NCI-H2171 (cell line): ENCODE data around the gene ARSB.
"Not testable (repeated sequence)": the region's sequence is repeated elsewhere in the genome, so short reads cannot be mapped to it uniquely, and the experiment has no call there.

ENCODE experiments used
- DNase-seq: peaks from one replicate; lab custom pipeline; 2025; lab: John Stamatoyannopoulos, UW

ARSB gene

DNA sequence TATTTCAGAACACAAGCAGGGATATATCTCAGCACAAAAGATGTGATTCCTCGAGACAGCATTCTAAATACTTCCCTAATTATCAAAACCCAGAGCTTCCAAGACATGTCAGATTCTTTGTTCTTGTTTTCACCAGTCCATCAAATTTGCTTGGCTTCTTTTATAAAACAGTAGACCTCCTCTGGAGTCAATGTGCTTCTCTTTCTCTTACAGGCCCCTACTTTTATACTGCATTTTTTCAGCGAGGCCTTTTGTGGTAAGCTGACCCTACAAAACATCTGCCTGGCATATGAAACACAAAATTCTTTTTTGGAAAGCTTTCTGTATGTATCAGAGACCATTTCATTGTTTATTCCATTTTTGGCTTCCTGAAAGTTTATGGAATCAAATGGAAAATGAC, 81.8 kb downstream of the ARSB start:
- no peak for DNase-seq

DNA sequence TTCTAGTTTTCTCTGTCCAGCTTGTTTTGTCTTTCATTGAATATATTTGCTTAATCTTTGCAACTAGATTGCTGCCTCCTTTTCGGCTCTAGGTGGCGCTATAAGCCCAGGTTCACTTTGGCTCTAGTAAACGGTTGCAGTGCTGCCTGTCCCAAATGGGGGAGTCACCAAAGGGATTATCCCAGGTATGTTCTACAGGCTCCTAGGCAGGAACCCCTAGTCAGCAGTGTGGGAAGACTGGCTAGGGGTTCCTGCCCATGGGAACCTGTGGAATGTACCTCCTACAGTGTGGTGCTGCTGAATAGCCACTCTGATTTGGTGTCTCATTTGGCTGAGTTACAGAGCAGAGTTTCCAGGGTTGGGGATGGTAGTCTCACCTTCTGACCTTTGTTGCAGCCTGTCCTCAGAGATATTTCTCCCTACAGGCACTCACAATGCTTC, 85.2 kb downstream of the ARSB start:
- no peak for DNase-seq

DNA sequence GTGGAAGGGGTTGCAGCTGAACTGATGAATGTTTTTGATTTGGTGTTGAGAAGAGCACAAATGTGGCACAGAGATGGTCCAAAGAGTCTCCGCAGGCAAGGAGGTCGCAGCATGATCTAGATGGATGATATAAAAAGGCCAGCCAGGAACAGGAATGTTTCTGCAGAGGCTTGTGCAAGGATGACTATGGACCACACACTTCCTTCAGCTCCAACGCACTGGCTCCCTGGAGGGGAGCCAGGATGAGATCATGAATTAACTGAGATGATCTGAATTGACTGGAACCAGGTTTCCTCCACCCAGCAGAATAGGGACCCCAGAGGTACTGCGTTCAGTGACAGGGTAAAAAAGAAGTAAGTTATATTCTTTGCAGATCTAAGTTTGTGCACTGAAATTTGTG, 89.0 kb downstream of the ARSB start:
- DNase-seq, result no peak

DNA sequence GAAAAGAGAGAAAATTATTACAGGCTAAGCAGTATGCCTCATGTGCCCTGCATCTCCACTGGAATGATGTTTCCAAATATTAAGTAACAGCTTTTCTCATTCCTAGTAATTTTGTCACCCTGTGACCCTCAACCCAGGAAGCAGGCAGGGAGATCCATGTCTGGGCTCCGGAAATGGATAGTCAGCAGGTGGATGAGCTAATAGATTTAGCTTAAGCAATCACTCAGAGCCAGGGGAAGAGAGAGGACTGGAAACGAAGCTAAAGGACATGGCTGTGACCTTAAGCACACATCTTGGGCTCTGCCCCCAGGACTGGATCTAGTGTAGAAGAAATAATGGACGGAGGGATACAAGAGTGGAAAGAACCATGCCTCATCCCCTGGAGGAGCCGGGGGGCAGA, 89.5 kb downstream of the ARSB start:
- DNase-seq, result no peak

DNA sequence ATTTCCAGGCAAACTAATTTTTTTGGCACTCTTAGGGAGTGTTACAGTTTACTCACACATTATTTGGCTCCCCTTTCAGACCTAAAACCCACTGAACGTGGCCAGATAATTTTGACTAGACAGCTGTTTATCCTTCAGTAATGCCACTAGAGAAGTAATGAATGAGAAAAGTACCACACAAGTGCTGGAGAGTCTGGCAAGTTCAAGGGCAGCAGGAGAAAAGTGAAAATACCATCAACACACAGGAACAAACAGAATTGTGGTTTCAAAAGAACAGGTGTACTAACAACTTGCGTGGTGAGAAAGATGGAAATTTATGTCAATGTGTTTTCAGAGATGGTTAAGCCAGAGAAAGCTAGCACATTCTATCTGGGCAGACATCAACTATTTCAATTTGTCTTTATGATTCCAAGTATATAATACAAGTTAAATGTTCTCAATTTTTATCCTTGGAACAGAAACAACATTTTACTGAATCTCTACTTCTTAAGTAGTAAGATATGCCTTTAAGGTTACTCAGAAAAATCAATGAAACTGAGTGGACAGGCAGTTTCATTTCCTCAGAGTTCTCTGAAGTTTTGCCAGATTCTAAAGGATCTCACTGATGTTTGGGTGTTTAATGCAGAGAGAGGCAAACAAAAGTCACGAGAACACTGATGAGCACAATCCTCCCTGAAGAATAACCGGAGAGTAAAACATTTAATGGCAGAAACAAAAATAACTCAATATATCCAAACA, 91.0 kb downstream of the ARSB start:
- no peak for DNase-seq

DNA sequence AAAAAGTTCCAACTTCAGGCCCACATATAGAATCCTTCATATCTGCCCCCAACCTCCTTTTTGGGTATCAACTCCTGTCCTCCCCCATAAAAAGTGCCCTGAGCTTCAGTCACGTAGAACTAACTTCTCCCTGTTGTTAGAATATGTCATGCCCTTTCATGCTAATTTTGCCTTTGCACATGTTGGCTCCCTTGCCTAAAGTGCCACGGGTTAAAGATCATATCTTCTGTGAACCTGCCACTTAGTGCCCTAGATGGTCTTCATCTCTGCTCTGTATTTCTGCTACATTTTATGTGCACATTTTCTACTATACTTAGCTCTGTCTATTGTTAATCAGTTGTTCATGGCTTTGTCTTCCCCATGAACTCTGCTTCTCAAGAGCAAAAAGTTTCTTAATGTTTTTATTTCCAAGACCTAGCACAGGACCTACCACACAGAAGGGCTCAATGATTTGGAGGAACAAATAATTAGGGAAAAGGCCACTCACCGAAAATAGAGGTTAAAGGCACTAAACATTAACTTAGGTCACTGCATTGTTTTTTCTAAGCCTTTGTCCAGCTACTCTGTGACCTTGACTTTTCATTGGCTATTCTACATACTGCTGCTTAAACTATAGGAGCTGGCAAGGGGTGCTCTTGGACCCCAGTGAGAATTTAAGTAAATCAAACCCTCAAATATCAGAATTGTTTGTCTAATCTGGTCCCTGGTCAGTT, 94.3 kb downstream of the ARSB start:
- no peak for DNase-seq

DNA sequence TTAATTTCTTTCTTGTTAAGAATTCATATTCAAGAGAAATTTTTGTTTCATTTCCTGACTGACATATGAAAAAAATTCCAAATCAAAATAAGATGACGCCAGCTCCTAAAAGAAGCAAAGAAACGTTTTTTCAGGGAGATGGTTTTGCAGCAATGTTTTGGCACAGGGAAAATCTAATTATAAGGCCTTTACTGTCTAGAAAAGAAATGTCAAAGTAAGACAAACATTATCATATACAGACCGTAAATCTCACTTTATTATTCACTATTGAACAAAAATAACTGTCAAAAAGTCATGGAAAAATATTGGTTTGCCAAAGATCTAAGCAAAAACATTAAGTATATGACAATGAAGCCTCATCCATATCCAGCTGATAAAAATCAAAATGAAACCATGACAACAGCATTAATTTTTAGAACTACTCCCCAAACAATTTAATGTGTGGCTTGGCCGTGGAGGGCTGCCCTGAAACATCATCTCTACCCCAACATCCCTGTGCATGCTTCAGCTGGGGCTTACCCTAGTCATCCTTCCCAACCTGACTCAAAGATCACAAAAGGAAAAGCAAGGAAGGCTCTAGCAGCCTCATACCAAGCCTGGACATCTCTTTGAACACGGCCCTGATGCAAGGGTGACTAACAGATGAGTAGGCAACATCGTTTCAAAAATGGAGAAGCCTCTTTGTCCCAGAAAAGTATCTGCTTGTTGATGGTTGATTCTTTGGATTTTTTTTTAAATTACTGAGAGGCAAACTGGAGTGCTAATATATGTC, 95.6 kb downstream of the ARSB start:
- DNase-seq, result no peak

DNA sequence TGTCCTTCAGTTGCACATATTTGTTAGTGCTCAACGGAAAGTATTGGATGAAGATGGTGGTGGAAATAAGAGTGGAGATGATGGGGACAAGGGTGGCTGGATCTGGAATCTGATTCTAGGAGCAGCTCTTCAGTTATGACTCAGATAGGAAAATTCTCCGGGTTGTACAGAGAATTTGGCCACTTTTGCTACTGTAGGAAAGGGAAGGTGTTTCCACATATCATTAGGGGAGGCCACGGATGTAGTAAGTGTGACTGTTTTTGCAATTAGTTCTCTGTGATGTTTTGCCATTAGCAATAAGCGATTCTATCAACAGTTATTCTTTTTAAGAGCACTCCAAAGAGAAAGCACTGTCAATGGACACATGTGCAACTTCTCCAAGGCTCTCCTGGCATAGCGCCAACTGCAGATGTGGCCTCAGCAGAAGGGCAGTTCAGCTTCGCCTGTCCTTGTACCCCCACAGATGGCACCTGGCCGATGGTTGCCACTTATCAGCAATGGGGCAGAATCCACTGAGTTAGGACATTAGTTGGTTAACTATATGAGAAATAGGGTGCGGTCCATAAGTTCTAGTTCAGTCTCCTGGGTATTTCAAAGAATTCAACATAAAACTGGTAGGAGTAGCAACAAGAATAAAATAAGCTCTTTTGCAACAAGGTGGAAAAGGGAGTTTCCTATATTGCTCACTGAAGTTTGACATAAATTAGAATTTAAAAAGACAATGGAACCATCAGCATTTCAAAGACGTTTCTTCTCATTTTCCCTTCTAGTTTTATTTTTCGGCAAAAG, 96.3 kb downstream of the ARSB start:
- DNase-seq, result no peak

DNA sequence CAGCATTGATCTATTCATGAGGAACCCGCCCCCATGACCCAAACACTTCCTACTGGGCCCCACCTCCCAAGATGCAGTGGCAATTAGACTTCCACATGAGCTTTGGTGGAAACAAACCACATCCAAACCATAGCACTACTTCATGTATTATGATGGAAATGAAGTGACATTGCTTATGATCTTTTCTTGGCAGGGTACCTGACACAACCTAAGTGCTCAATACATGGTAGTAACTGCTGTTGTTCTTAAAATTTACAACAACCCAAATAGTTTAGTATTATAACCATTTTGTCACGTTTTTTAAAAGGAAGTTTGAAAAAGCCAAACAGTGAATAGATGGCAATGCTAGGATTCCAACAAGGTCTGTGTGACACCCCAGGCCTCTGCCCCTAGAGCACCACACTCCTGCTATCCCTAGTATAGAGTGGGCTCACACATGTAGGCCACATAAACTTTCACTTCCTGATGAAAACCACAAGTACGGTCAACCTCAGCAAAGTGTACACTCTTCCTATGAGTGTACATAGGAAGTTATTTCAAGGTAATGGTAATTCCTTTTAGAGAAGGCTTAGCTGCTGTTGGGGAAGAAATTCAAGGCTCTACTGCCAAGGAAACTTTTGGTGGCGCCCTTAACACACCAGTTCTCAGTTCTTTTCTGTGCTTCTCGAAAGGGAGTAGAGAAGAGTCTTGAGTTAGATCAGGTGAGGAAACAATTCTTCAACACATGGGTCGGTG, 97.6 kb downstream of the ARSB start:
- DNase-seq, result no peak

DNA sequence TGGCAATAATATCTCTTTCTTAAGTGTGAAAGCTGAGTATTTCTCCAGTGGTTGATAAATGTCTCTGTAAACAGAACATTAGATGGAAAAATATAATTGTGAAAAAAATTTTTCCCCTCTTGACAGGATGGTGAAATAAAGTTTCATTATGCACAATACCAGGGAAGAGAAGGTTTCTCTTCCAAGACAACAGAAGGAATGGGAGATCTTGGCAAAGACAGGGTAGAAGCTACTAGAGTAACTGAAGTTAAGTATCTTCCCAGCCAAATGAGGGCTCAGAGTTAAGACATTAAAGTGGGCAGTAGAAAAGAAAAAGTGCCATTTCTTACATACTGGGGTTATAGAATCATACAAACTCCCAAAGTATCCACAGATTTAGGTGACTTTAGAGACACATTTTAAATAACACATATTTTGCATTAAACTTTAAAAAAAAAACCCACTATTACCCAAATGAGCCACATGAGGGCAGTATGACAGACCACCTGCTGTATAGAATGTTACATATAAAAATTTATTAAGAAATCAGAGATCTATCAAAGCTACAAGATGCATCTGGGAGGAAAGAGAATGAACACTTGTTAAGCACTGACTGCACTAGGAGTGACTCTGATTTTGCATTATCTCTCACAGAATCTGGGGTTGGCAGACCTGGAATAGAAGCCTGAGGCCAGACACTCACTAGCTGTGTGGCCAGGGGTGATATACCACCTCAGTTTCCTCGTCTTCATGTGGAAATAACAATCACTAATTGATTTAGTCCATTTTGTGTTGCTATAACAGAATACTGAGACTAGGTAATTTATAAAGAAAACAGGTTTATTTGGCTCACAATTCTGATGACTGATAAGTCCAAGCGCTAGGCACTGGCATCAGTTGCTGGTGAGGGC, 98.5 kb downstream of the ARSB start:
- no peak for DNase-seq

DNA sequence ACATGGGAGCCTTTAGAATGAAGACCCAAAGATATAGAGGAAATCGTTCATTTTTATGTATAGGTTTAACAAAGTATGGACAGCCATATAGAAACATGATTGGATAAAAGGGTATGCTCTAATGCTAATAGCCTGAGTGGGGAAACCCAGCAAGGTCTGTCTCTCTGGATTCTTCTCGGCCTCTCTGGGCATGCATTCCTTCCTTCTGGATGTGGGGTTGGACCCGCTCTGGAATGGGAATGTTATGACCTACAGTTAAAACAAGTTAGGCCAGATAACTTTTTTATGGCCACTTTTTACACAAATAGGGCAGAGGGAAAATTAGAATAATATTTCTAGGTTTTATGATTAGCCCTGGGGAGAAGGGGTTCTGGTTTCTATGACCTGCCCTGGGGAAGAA, 103.2 kb downstream of the ARSB start:
- no peak for DNase-seq

DNA sequence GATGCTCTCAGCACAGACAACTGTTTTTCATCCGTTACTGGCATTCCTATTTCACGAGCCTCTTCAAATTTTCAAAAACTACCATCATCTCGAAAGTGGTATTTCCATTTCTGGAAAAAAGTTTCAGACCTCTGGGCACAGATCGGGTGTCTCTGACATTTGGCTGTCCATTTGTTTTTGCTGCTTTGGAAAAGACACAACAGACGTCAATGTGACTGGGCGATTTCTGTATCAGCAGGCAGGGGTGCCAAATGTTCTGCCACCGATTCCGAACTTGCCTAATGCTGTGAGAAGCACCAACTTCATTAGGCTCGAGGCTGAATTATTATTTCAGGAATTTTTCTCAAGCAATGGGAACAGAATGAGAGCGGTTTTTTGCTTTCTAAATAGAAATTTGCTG, 105.6 kb downstream of the ARSB start:
- no peak for DNase-seq

DNA sequence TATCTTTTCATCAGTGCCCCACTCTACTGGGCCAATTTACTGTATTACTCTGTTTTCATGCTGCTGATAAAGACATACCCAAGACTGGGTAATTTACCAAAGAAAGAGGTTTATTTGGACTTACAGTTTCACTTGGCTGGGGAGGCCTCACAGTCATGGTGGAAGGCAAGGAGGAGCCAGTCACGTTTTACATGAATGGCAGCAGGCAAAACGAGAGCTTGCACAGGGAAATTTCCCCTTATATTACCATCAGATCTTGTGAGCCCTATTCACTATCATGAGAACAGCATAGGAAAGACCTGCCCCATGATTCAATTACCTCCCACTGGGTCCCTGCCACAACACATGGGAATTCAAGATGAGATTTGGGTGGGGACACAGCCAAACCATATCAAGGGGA, 119.0 kb downstream of the ARSB start:
- not testable (repeated sequence) for DNase-seq

DNA sequence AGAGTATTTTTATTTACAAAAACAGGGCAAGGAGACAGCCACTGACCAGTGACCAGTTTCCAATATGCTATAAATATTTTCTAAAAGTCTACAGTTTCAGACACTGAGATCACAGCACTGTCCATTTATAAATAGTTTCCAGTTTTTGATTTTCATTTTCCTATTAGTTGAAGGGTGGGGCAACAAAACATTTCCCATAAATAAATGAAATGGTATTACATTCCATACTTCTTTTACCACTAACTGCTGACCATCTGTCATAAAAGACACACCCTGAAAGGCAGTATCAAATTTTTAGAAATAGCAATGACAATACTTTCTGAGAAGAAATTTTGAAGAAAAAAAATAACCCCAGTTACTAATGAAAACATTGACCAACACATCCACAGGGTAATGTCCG, 126.7 kb downstream of the ARSB start:
- no peak for DNase-seq

DNA sequence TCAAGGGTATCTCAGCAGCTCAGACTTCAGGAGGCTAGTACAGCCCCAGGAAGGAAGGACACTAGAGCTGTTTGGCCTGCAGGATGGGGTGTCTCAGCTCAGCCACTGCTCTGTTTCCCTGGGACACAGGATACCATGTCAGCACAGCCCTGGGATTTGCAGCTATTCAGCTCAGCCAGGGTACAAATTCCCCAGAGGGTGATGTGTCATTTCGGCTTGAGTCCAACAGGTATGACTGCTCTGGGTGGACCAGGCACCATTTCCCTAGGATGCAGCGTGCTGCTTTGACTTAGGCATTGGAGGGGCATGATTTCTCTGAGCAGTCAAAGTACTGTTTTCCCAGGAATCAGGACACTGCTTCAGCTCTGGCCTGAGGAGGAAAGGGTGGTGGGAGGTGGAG, 130.1 kb downstream of the ARSB start:
- DNase-seq, result no peak

DNA sequence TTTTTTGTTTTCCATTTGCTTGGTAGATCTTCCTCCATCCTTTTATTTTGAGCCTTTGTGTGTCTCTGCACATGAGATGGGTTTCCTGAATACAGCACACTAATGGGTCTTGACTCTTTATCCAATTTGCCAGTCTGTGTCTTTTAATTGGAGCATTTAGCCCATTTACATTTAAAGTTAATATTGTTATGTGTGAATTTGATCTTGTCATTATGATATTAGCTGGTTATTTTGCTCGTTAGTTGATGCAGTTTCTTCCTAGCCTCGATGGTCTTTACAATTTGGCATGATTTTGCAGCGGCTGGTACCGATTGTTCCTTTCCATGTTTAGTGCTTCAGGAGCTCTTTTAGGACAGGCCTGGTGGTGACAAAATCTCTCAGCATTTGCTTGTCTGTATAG, 133.2 kb downstream of the ARSB start:
- not testable (repeated sequence) for DNase-seq

DNA sequence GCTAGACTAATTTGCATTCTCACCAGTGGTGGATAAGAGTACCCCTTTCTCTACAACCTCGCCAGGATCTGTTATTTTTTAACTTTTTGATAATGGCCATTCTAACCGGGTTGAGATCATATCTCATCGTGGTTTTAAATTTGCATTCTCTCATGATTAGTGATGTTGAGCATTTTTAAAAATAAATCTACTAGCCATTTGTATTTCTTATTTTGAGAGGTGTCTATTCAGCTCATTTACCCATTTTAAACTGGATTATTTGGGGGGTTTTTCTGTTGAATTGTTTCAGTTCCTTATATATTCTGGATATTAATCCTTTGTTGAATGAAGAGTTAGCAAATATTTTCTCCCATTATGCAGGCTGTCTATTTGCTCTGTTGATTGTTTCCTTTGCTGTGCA, 139.6 kb downstream of the ARSB start:
- DNase-seq, result no peak

DNA sequence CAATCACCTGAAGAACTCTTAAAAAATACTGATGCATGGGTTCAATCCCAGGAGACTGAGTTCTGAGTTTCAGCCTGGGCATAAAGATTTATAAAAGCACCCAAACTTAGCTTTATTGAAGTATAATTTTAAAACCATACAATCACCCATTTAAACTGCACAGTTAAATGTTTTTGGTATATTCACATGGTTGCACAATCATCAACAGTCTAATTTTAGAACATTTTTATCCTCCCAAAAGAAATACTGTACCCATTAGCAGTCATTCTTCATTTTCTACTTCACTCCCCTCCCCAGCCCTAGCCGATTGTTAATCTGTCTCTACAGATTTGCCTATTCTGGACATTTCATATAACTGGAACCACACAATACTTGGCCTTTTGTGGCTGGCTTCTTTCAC, 141.7 kb downstream of the ARSB start:
- no peak for DNase-seq

DNA sequence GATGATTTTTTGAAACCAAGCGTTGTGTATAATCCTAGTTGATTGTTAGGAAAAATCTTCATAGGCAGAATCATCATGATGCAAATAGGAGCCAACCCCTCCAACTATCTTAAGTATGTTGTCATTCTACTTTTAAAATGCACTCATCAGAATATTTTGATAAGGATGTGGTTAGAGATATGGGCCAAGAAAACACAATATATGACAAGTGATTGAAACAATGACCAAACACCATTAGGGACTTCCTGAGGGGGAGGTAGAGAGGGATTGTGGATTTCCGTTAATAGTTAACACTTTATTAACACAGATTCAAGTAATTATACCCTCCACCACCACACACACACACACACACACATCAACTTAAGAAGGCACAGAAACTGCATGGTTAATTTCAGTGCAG, 143.3 kb downstream of the ARSB start:
- DNase-seq, result no peak

DNA sequence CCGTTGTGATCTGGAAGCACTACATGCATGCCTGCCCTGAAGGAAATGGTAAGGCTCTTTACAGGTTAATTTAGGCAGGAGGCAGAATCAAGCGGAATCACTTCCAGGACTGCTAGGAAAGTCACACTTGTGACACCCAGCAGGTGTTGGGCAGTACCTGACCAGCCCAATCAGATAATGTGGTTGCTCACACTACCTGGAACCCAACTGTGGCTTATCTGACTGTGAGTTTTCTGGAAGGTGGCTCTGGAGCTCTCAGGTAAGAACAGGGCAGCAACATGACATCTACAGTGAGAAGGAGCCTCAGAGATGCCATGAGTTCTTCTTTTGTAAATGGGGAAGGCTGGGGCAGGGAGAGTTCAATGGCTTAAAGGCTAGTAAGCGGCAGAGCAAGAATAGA, 146.4 kb downstream of the ARSB start:
- no peak for DNase-seq

DNA sequence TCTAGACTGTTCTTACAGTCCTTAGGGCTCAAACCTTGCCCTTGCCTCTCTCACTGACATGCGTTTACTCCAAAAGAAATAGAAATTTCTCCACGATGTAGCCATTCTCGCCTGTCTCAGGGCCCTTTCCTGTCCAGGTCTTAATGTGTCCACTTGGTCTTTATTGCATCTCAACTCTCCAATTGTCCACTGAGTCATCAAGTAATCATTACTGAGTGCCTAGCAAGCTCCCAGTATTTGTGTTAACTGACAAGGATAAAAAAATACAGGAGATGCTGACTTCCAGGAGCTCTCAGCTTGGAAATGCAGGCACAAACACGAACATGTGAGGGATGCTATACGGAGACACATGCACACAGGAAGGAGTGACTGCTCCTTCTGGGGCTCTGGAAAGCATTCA, 147.3 kb downstream of the ARSB start:
- DNase-seq, result no peak
